Astrocyte (in vitro differentiated cells and primary cell): Measurements from ENCODE around the gene SS18.

Experiments
- EZH2 ChIP-seq: IDR thresholded peaks from 2 replicates; pipeline ENCODE4 v1.6.1; 2012; ENCODE audit warnings: mild to moderate bottlenecking, low read length, inconsistent platforms; ENCODE audit not compliant: insufficient read depth
- TF ChIP-seq, protein P1 (sequence below): IDR thresholded peaks from 2 replicates; pipeline ENCODE4 v1.5.1; 2011; ENCODE audit warnings: low read depth, mild to moderate bottlenecking, inconsistent platforms, low read length, moderate library complexity; ENCODE audit not compliant: insufficient read depth

DNA sequence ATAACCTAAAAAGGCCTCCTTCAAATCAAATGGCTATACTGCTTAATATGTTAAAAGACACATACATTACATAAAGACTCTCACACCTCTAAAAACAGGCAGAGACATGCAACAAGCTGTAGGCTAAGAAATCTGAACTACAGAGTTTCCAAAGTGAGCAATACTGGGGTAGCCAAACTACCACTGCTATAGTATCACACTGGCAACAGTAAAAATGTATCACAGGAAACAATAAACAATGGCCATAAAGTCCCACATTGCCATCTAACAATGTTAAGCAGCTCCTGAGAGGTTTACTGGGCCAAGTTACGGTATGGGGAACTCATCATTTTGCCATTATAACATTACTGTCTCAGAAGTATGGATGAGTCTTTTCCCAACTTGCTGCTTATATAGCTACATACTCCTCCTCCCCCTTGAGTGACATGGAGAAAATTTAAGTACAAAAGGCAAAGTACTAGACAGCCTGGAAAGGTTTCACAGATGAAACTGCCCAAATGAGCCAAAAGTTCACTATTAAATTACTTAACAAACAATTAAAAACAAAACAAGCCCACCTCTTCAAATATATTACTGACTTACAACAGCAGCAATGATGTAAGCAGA, 50.3 kb downstream of the SS18 start:
- TF ChIP-seq, protein P1, sequence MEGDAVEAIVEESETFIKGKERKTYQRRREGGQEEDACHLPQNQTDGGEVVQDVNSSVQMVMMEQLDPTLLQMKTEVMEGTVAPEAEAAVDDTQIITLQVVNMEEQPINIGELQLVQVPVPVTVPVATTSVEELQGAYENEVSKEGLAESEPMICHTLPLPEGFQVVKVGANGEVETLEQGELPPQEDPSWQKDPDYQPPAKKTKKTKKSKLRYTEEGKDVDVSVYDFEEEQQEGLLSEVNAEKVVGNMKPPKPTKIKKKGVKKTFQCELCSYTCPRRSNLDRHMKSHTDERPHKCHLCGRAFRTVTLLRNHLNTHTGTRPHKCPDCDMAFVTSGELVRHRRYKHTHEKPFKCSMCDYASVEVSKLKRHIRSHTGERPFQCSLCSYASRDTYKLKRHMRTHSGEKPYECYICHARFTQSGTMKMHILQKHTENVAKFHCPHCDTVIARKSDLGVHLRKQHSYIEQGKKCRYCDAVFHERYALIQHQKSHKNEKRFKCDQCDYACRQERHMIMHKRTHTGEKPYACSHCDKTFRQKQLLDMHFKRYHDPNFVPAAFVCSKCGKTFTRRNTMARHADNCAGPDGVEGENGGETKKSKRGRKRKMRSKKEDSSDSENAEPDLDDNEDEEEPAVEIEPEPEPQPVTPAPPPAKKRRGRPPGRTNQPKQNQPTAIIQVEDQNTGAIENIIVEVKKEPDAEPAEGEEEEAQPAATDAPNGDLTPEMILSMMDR, result no peak
- no peak for TF ChIP-seq EZH2
